Caco-2 (cell line): ENCODE measurements around the gene FRZB. TPM values are rescaled to one million over a fixed set of nuclear protein-coding genes. Genes with fewer than 3 reads are reported as not detected.

Source experiments
- BruUV-seq: library from RNA; stranded (reverse); fragments of 400-500 nt; replicated peaks from 2 replicates; lab custom pipeline; 2021; lab: Mats Ljungman, UMichigan
- CTCF ChIA-PET: fragments of 300-600 bp; sonication (Branson Sonifier 250); formaldehyde crosslinking; loops from one replicate; lab custom pipeline; 2022; ENCODE audit warnings: antibody characterized with exemption; lab: Charles Lee
- POLR2A ChIA-PET: fragments of 300-600 bp; sonication (Branson Sonifier 250); formaldehyde crosslinking; loops from one replicate; lab custom pipeline; 2022; ENCODE audit warnings: antibody characterized with exemption; lab: Charles Lee
- DNase-seq, 2 experiments: peaks; one replicate each; pipeline versions ENCODE4 v3.0.0 to v3.0.0-alpha.2; 2020 to 2022
- H3K27me3 ChIP-seq: replicated peaks from 2 replicates; pipeline ENCODE4 v1.6.0; 2011; ENCODE audit warnings: low read length; ENCODE audit not compliant: control insufficient read depth, insufficient read depth
- H3K36me3 ChIP-seq: 2 replicates; pipeline ENCODE4 v1.5.1; 2011; ENCODE audit warnings: low read length; ENCODE audit not compliant: control insufficient read depth, insufficient read depth
- H3K4me1 ChIP-seq: fragments of 250-450 bp; sonication (Bioruptor Pico); 2 replicates; pipeline ENCODE4 v1.5.1; 2020; ENCODE audit warnings: mild to moderate bottlenecking
- H3K4me3 ChIP-seq: 2 replicates; pipeline ENCODE4 v1.5.1; 2011; ENCODE audit warnings: low read depth, mild to moderate bottlenecking, control low read depth, low read length
- H3K9me3 ChIP-seq: fragments of 250-450 bp; sonication (Bioruptor Pico); 2 replicates; pipeline ENCODE4 v1.5.1; 2020; ENCODE audit warnings: mild to moderate bottlenecking, moderate library complexity
- H3K27ac Mint-ChIP-seq: one replicate; pipeline ENCODE4 v1.8.0; 2022; ENCODE audit warnings: mixed read lengths; ENCODE audit not compliant: unreplicated experiment
- H3K27me3 Mint-ChIP-seq: one replicate; pipeline ENCODE4 v1.8.0; 2022; ENCODE audit warnings: mixed read lengths; ENCODE audit not compliant: insufficient read depth, unreplicated experiment
- H3K36me3 Mint-ChIP-seq: one replicate; pipeline ENCODE4 v1.8.0; 2022; ENCODE audit warnings: mild to moderate bottlenecking, mixed read lengths; ENCODE audit not compliant: insufficient read depth, unreplicated experiment
- H3K4me1 Mint-ChIP-seq: one replicate; pipeline ENCODE4 v1.8.0; 2022; ENCODE audit warnings: low read depth, mixed read lengths; ENCODE audit not compliant: unreplicated experiment
- H3K4me3 Mint-ChIP-seq: one replicate; pipeline ENCODE4 v1.8.0; 2022; ENCODE audit warnings: mild to moderate bottlenecking, moderate library complexity, mixed read lengths; ENCODE audit not compliant: unreplicated experiment
- H3K9me3 Mint-ChIP-seq: one replicate; pipeline ENCODE4 v1.8.0; 2022; ENCODE audit warnings: mixed read lengths; ENCODE audit not compliant: unreplicated experiment
- intact Hi-C: fragments of 100-400 bp; cut with micrococcal nuclease; formaldehyde crosslinking; loops from one replicate; pipeline ENCODE4 v1.10.0; 2022; ENCODE audit not compliant: unreplicated experiment
- total RNA-seq: library from RNA; stranded (reverse); gene quantifications from 2 replicates; pipeline ENCODE4 v1.2.3, GENCODE V29; 2022
- TF ChIP-seq, protein P1 (sequence below), 2 experiments: fragments of 200-600 bp in 1 of 2; IDR thresholded peaks; 1 replicate in 1 of 2; 2 replicates in 1 of 2; pipeline versions ENCODE4 v1.5.1 to v1.8.0; 2011 to 2022; ENCODE audit warnings: antibody characterized with exemption in 1 of 2, control low read depth in 1 of 2, inconsistent platforms in 1 of 2, low read depth in 1 of 2, low read length in 1 of 2, mild to moderate bottlenecking in 1 of 2, moderate library complexity in 1 of 2; ENCODE audit not compliant: insufficient read depth in 1 of 2, severe bottlenecking in 1 of 2, unreplicated experiment in 1 of 2

Gene FRZB
- total RNA-seq, 1 experiment from 2014 or later: not detected

- CTCF ChIA-PET: no interaction called here
- H3K36me3 Mint-ChIP-seq: no peaks in the 10 kb centered on the region
- no peaks in the 10 kb centered on the region for H3K9me3 Mint-ChIP-seq
- no peaks in the 10 kb centered on the region for H3K27me3 Mint-ChIP-seq
- TF ChIP-seq, protein P1, sequence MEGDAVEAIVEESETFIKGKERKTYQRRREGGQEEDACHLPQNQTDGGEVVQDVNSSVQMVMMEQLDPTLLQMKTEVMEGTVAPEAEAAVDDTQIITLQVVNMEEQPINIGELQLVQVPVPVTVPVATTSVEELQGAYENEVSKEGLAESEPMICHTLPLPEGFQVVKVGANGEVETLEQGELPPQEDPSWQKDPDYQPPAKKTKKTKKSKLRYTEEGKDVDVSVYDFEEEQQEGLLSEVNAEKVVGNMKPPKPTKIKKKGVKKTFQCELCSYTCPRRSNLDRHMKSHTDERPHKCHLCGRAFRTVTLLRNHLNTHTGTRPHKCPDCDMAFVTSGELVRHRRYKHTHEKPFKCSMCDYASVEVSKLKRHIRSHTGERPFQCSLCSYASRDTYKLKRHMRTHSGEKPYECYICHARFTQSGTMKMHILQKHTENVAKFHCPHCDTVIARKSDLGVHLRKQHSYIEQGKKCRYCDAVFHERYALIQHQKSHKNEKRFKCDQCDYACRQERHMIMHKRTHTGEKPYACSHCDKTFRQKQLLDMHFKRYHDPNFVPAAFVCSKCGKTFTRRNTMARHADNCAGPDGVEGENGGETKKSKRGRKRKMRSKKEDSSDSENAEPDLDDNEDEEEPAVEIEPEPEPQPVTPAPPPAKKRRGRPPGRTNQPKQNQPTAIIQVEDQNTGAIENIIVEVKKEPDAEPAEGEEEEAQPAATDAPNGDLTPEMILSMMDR (IDR thresholded peaks at IDR 0.05; ENCODE audit: insufficient read depth in 1 of 2, low read depth in 1 of 2, low read length in 1 of 2, severe bottlenecking in 1 of 2, unreplicated experiment in 1 of 2): no peak
- BruUV-seq: no TSS peak
- no peak for DNase-seq
- Histone ChIP-seq H3K36me3 (no peaks in the 10 kb centered on the region), H3K9me3 (no peaks in the 10 kb centered on the region), H3K27me3 (no peaks in the 10 kb centered on the region), H3K4me1 (peaks cover 35% of the 10 kb centered on the region), H3K4me3 (no peak overlapping the region)
- POLR2A ChIA-PET: no interaction called here
- no peak overlapping the region for H3K27ac Mint-ChIP-seq
- intact Hi-C loops: no loop called here
- peaks cover 35% of the 10 kb centered on the region for H3K4me1 Mint-ChIP-seq
- H3K4me3 Mint-ChIP-seq: no peak overlapping the region
Observed at GRCh38 chr2:182827182-182827879, 39.1 kb downstream of the FRZB start.

GRCh38 chr2:182826496-182826895 lies 39.9 kb downstream of the FRZB start:
- ChIA-PET POLR2A (no interaction called here), CTCF (interaction anchor here (0.5 to 0.7 kb wide), 2 partner anchors 376 to 947 kb away, joined by 4 to 5 read pairs; no protein-coding TSS in a partner anchor)
- Mint-ChIP-seq H3K27me3 (no peaks in the 10 kb centered on the region), H3K36me3 (no peaks in the 10 kb centered on the region), H3K27ac (no peak overlapping the region), H3K4me3 (no peak overlapping the region), H3K4me1 (peaks cover 36% of the 10 kb centered on the region), H3K9me3 (no peaks in the 10 kb centered on the region)
- no peak for DNase-seq
- Histone ChIP-seq H3K27me3 (no peaks in the 10 kb centered on the region), H3K36me3 (no peaks in the 10 kb centered on the region), H3K4me1 (peaks cover 36% of the 10 kb centered on the region), H3K9me3 (no peaks in the 10 kb centered on the region), H3K4me3 (no peak overlapping the region)
- intact Hi-C loops: no loop called here
- TF ChIP-seq, protein P1 (IDR thresholded peaks at IDR 0.05; ENCODE audit: insufficient read depth in 1 of 2, low read depth in 1 of 2, low read length in 1 of 2, severe bottlenecking in 1 of 2, unreplicated experiment in 1 of 2): no peak
- no TSS peak for BruUV-seq

DNA sequence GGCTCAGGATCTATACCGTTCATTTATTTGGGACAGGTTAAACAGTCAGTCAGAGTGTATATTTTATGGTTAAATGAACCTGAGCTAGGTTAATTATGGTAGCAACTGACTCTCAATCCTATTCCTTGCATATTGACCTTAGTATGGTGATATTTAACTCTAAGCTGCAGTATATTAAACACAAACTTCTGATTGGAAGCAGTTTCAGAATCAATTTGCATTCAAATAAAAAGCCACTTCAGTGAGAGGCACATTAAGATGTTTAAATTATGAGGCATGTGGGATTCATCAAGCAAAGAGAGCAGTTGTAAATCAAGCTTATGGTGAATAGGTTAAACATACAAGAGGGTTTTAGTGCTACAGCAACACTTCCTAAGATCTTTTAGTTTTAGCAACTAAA lies 40.4 kb downstream of the FRZB start:
- no peaks in the 10 kb centered on the region for H3K27me3 ChIP-seq
- ChIA-PET CTCF (interaction anchor here (0.5 to 0.7 kb wide), 4 partner anchors 81 to 947 kb away, joined by 3 to 6 read pairs (median 4); no protein-coding TSS in a partner anchor), POLR2A (no interaction called here)
- no TSS peak for BruUV-seq
- Mint-ChIP-seq H3K4me1 (peaks cover 36% of the 10 kb centered on the region), H3K27me3 (no peaks in the 10 kb centered on the region), H3K27ac (no peak overlapping the region), H3K9me3 (no peaks in the 10 kb centered on the region), H3K4me3 (no peak overlapping the region), H3K36me3 (no peaks in the 10 kb centered on the region)
- TF ChIP-seq, protein P1 (IDR thresholded peaks at IDR 0.05; ENCODE audit: insufficient read depth in 1 of 2, low read depth in 1 of 2, low read length in 1 of 2, severe bottlenecking in 1 of 2, unreplicated experiment in 1 of 2): no peak
- peaks cover 36% of the 10 kb centered on the region for H3K4me1 ChIP-seq
- H3K36me3 ChIP-seq: no peaks in the 10 kb centered on the region
- no peak for DNase-seq
- intact Hi-C loops: no loop called here
- no peaks in the 10 kb centered on the region for H3K9me3 ChIP-seq
- H3K4me3 ChIP-seq: no peak overlapping the region
